H9 (cell line): Measurements from ENCODE around the gene CCDC138. TPM values are rescaled to one million over a fixed set of nuclear protein-coding genes. Genes with fewer than 3 reads are reported as not detected.

Experiments
- DNase-seq: peaks from one replicate; pipeline ENCODE4 v3.0.0-alpha.2; 2017
- H2AFZ ChIP-seq: one replicate; pipeline ENCODE4 v1.6.1; 2013; ENCODE audit warnings: mild to moderate bottlenecking, low read length, control low read depth, moderate library complexity
- H2AK5ac ChIP-seq: 2 replicates; pipeline ENCODE4 v1.6.1; 2013; ENCODE audit warnings: low read length, control low read depth, mixed read lengths; ENCODE audit not compliant: insufficient read length
- H2BK120ac ChIP-seq: one replicate; pipeline ENCODE4 v1.6.1; 2013; ENCODE audit warnings: low read depth, mild to moderate bottlenecking, low read length, control low read depth, inconsistent platforms; ENCODE audit not compliant: poor library complexity, severe bottlenecking
- H2BK12ac ChIP-seq: 2 replicates; pipeline ENCODE4 v1.6.1; 2013; ENCODE audit warnings: low read length, control low read depth, mixed read lengths, low read depth; ENCODE audit not compliant: insufficient read length
- H2BK15ac ChIP-seq: 2 replicates; pipeline ENCODE4 v1.6.1; 2013; ENCODE audit warnings: low read depth, low read length, control low read depth
- H2BK20ac ChIP-seq: one replicate; pipeline ENCODE4 v1.6.1; 2013; ENCODE audit warnings: low read depth, mild to moderate bottlenecking, low read length, control low read depth, inconsistent platforms; ENCODE audit not compliant: poor library complexity, severe bottlenecking
- H2BK5ac ChIP-seq: 2 replicates; pipeline ENCODE4 v1.6.1; 2013; ENCODE audit warnings: low read length, control low read depth, mixed read lengths; ENCODE audit not compliant: insufficient read length
- H3K14ac ChIP-seq: 2 replicates; pipeline ENCODE4 v1.6.1; 2013; ENCODE audit warnings: low read length, control low read depth; ENCODE audit not compliant: insufficient read depth
- H3K18ac ChIP-seq: 2 replicates; pipeline ENCODE4 v1.6.1; 2013; ENCODE audit warnings: low read depth, mild to moderate bottlenecking, mixed read lengths, low read length, control low read depth; ENCODE audit not compliant: insufficient read length
- H3K23ac ChIP-seq: 2 replicates; pipeline ENCODE4 v1.6.1; 2013; ENCODE audit warnings: low read length, control low read depth, mixed read lengths, low read depth; ENCODE audit not compliant: insufficient read length
- H3K23me2 ChIP-seq: 2 replicates; pipeline ENCODE4 v1.6.1; 2013; ENCODE audit warnings: low read depth, mild to moderate bottlenecking, mixed read lengths, low read length, control low read depth; ENCODE audit not compliant: insufficient read length, poor library complexity, severe bottlenecking
- H3K27ac ChIP-seq: 2 replicates; pipeline ENCODE4 v1.5.1; 2013; ENCODE audit warnings: low read length, control low read depth, mixed read lengths, low read depth; ENCODE audit not compliant: insufficient read length
- H3K27me3 ChIP-seq: 2 replicates; pipeline ENCODE4 v1.6.1; 2013; ENCODE audit warnings: low read length, control low read depth, inconsistent platforms; ENCODE audit not compliant: insufficient read depth
- H3K4ac ChIP-seq: 2 replicates; pipeline ENCODE4 v1.6.1; 2013; ENCODE audit warnings: low read depth, mild to moderate bottlenecking, control low read depth, inconsistent platforms, low read length, moderate library complexity
- H3K4me1 ChIP-seq: 2 replicates; pipeline ENCODE4 v1.6.1; 2013; ENCODE audit warnings: low read length, control low read depth, inconsistent platforms; ENCODE audit not compliant: insufficient read depth
- H3K4me2 ChIP-seq: 2 replicates; pipeline ENCODE4 v1.6.1; 2013; ENCODE audit warnings: low read length, control low read depth, mixed read lengths; ENCODE audit not compliant: insufficient read length, insufficient read depth
- H3K56ac ChIP-seq: 2 replicates; pipeline ENCODE4 v1.6.1; 2013; ENCODE audit warnings: low read depth, mild to moderate bottlenecking, mixed read lengths, low read length, control low read depth; ENCODE audit not compliant: insufficient read length
- H3K79me1 ChIP-seq: 2 replicates; pipeline ENCODE4 v1.6.1; 2013; ENCODE audit warnings: low read depth, mild to moderate bottlenecking, moderate library complexity, low read length, control low read depth, inconsistent platforms; ENCODE audit not compliant: insufficient read depth, poor library complexity, severe bottlenecking
- H3K79me2 ChIP-seq: 2 replicates; pipeline ENCODE4 v1.6.1; 2013; ENCODE audit warnings: low read length, control low read depth, inconsistent platforms; ENCODE audit not compliant: insufficient read depth
- H3K9ac ChIP-seq: 2 replicates; pipeline ENCODE4 v1.6.1; 2013; ENCODE audit warnings: low read length, control low read depth, mixed read lengths; ENCODE audit not compliant: insufficient read length; ENCODE audit errors: extremely low read depth
- H3K9me3 ChIP-seq: one replicate; pipeline ENCODE4 v1.6.1; 2013; ENCODE audit warnings: low read depth, low read length, inconsistent platforms; ENCODE audit not compliant: control insufficient read depth
- H3T11ph ChIP-seq: one replicate; pipeline ENCODE4 v1.6.1; 2013; ENCODE audit warnings: mild to moderate bottlenecking, low read length, control low read depth, inconsistent platforms
- H4K20me1 ChIP-seq: one replicate; pipeline ENCODE4 v1.6.1; 2013; ENCODE audit not compliant: control insufficient read depth, insufficient read length, insufficient read depth
- H4K5ac ChIP-seq: 2 replicates; pipeline ENCODE4 v1.6.1; 2013; ENCODE audit warnings: low read depth, mild to moderate bottlenecking, mixed read lengths, low read length, control low read depth; ENCODE audit not compliant: insufficient read length
- H4K8ac ChIP-seq: replicated peaks from 2 replicates; pipeline ENCODE4 v1.6.1; 2013; ENCODE audit warnings: low read length, control low read depth, mixed read lengths, low read depth; ENCODE audit not compliant: insufficient read length
- H4K91ac ChIP-seq: 2 replicates; pipeline ENCODE4 v1.6.1; 2013; ENCODE audit warnings: low read depth, mild to moderate bottlenecking, moderate library complexity, mixed read lengths, low read length, control low read depth; ENCODE audit not compliant: insufficient read length
- H3K27ac Mint-ChIP-seq, 3 experiments: 2 replicates in 2 of 3; 3 replicates in 1 of 3; pipeline ENCODE4 v1.8.0; 2020 to 2021; ENCODE audit warnings: mixed read lengths in 3 of 3, mild to moderate bottlenecking in 1 of 3, moderate library complexity in 1 of 3
- H3K27me3 Mint-ChIP-seq: 2 replicates; pipeline ENCODE4 v1.8.0; 2021; ENCODE audit warnings: low read depth, mild to moderate bottlenecking, moderate library complexity, mixed read lengths
- H3K36me3 Mint-ChIP-seq, 3 experiments: 2 replicates in 2 of 3; 3 replicates in 1 of 3; pipeline ENCODE4 v1.8.0; 2020 to 2021; ENCODE audit warnings: low read depth in 3 of 3, mixed read lengths in 3 of 3; ENCODE audit not compliant: insufficient read depth in 1 of 3
- H3K4me1 Mint-ChIP-seq, 2 experiments: 2 replicates each; pipeline ENCODE4 v1.8.0; 2020; ENCODE audit warnings: mixed read lengths in 2 of 2
- H3K4me3 Mint-ChIP-seq, 2 experiments: 2 replicates in 1 of 2; 3 replicates in 1 of 2; pipeline ENCODE4 v1.8.0; 2020 to 2021; ENCODE audit warnings: mild to moderate bottlenecking in 2 of 2, mixed read lengths in 2 of 2, moderate library complexity in 1 of 2
- H3K9me3 Mint-ChIP-seq, 2 experiments: 2 replicates in 1 of 2; 3 replicates in 1 of 2; pipeline ENCODE4 v1.8.0; 2020; ENCODE audit warnings: mild to moderate bottlenecking in 2 of 2, mixed read lengths in 2 of 2, moderate library complexity in 1 of 2
- total RNA-seq: library from RNA; stranded (reverse); gene quantifications from 2 replicates; pipeline ENCODE4 v1.2.1, GENCODE V29; 2021
- TF ChIP-seq, protein P1 (sequence below): fragments of 200-600 bp; sonication (generic); conservative IDR thresholded peaks from 3 replicates; pipeline ENCODE4 v1.8.0; 2021; ENCODE audit warnings: antibody characterized with exemption, mild to moderate bottlenecking

Gene CCDC138
- total RNA-seq, 1 experiment from 2014 or later: 32.7 TPM

DNA sequence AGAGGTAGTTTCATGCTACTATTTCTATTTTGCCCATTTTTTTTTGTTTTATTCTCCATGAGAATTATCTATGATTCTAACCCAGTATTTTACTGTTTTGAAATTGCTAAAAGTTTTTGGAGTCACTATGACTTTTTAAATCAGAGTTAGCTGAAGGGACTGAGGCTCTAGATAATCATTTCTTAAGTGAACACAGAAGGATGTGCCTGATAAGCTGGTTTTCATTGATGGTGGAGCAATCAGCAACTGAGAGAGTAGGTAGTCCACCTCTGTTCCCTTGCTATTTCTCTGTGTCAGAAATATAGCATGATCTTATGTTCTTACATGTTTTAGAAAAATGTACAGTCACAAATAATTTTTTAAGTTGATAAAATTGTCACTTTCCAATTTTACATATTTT is 59.4 kb downstream of the CCDC138 start:
- Mint-ChIP-seq H3K4me3 (no peak overlapping the region), H3K36me3 (peaks cover 31 to 66% (median 46%) of the 10 kb centered on the region in 3 experiments), H3K27me3 (no peaks in the 10 kb centered on the region), H3K9me3 (peaks cover 4 to 5% of the 10 kb centered on the region in 2 experiments; a peak in 4 of 5 replicates), H3K4me1 (peaks cover 0 to 7% of the 10 kb centered on the region in 2 experiments; a peak in 1 of 4 replicates), H3K27ac (no peak overlapping the region)
- no peak overlapping the region for H4K5ac ChIP-seq
- H2BK5ac ChIP-seq: no peak overlapping the region
- H2BK120ac ChIP-seq: no peak overlapping the region
- H3K23me2 ChIP-seq: no peaks in the 10 kb centered on the region
- H2AFZ ChIP-seq: no peak overlapping the region
- H2BK20ac ChIP-seq: no peak overlapping the region
- H4K91ac ChIP-seq: no peak overlapping the region
- no peaks in the 10 kb centered on the region for H3K27me3 ChIP-seq
- no peak overlapping the region for H3K23ac ChIP-seq
- no peak overlapping the region for H3K4ac ChIP-seq
- no peak overlapping the region for H2BK12ac ChIP-seq
- H3K79me1 ChIP-seq: no peaks in the 10 kb centered on the region
- H3K4me1 ChIP-seq: no peaks in the 10 kb centered on the region
- H3K9ac ChIP-seq: no peak overlapping the region
- H2BK15ac ChIP-seq: no peak overlapping the region
- H3K18ac ChIP-seq: no peak overlapping the region
- TF ChIP-seq, protein P1, sequence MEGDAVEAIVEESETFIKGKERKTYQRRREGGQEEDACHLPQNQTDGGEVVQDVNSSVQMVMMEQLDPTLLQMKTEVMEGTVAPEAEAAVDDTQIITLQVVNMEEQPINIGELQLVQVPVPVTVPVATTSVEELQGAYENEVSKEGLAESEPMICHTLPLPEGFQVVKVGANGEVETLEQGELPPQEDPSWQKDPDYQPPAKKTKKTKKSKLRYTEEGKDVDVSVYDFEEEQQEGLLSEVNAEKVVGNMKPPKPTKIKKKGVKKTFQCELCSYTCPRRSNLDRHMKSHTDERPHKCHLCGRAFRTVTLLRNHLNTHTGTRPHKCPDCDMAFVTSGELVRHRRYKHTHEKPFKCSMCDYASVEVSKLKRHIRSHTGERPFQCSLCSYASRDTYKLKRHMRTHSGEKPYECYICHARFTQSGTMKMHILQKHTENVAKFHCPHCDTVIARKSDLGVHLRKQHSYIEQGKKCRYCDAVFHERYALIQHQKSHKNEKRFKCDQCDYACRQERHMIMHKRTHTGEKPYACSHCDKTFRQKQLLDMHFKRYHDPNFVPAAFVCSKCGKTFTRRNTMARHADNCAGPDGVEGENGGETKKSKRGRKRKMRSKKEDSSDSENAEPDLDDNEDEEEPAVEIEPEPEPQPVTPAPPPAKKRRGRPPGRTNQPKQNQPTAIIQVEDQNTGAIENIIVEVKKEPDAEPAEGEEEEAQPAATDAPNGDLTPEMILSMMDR: no peak
- no peak for DNase-seq
- H2AK5ac ChIP-seq: no peak overlapping the region
- no peak overlapping the region for H3K56ac ChIP-seq
- H3K4me2 ChIP-seq: no peak overlapping the region
- H3T11ph ChIP-seq: no peak overlapping the region
- no peak overlapping the region for H4K8ac ChIP-seq
- no peaks in the 10 kb centered on the region for H4K20me1 ChIP-seq
- H3K79me2 ChIP-seq: no peaks in the 10 kb centered on the region
- H3K14ac ChIP-seq: no peak overlapping the region
- no peaks in the 10 kb centered on the region for H3K9me3 ChIP-seq
- H3K27ac ChIP-seq: no peak overlapping the region
